HFFc6 (cell line): ENCODE results near the gene CFAP74. TPM values are rescaled to one million over a fixed set of nuclear protein-coding genes. Genes with fewer than 3 reads are reported as not detected.

Experiments
- DNase-seq: peaks from one replicate; pipeline ENCODE4 v3.0.0-alpha.2; 2018
- H3K27ac Mint-ChIP-seq: 2 replicates; pipeline ENCODE4 v1.8.0; 2020; ENCODE audit warnings: mild to moderate bottlenecking, mixed read lengths
- H3K27me3 Mint-ChIP-seq: 2 replicates; pipeline ENCODE4 v1.8.0; 2021; ENCODE audit warnings: mild to moderate bottlenecking, moderate library complexity, mixed read lengths; ENCODE audit not compliant: insufficient read depth
- H3K36me3 Mint-ChIP-seq: 2 replicates; pipeline ENCODE4 v1.8.0; 2021; ENCODE audit warnings: low read depth, mixed read lengths
- H3K4me1 Mint-ChIP-seq: 2 replicates; pipeline ENCODE4 v1.8.0; 2020; ENCODE audit warnings: low read depth, mixed read lengths
- H3K4me3 Mint-ChIP-seq: 2 replicates; pipeline ENCODE4 v1.8.0; 2020; ENCODE audit warnings: mild to moderate bottlenecking, moderate library complexity, mixed read lengths
- H3K9me3 Mint-ChIP-seq: 2 replicates; pipeline ENCODE4 v1.8.0; 2020; ENCODE audit warnings: mild to moderate bottlenecking, mixed read lengths
- total RNA-seq, 6 experiments: library from RNA; stranded (reverse); fragmentation: NEBNext Ultra II Directional; extraction: Animal tissue kit (Norgen Biotek cat#: 25700); gene quantifications; 2 replicates in 1 of 6; 3 replicates in 5 of 6; pipeline ENCODE4 v1.2.3, GENCODE V29; 2021
- TF ChIP-seq, protein P1 (sequence below): fragments of 200-600 bp; sonication (generic); IDR thresholded peaks from 2 replicates; pipeline ENCODE4 v1.5.0; 2021; ENCODE audit warnings: antibody characterized with exemption, mild to moderate bottlenecking

CFAP74 gene
- total RNA-seq, 6 experiments from 2014 or later = not detected

DNA sequence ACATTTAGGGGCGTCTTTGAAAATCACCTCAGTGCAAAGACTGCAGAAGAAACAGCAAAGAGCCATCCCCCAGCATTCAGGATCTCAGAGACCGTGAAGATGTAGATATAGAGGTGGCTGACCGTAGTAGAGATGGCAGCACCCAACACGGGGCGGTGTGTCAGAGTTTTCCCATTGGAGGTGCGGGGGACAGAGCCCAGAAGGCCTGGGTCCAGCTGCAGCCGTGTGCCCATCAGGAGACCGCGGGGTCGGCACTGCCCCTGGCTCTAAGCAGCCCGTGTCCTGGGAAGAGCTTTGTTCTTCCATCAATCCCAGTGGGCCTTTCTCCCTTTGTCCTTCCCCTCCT, 16.7 kb upstream of the CFAP74 start:
- Mint-ChIP-seq H3K4me3 (no peak overlapping the region), H3K9me3 (no peaks in the 10 kb centered on the region), H3K27ac (no peak overlapping the region), H3K4me1 (0 out of 2 replicates have a peak, but pooled peaks cover 5% of the 10 kb centered on the region), H3K27me3 (peaks cover 64% of the 10 kb centered on the region), H3K36me3 (no peaks in the 10 kb centered on the region; the same call in 1 of the 2 replicates)
- TF ChIP-seq, protein P1, sequence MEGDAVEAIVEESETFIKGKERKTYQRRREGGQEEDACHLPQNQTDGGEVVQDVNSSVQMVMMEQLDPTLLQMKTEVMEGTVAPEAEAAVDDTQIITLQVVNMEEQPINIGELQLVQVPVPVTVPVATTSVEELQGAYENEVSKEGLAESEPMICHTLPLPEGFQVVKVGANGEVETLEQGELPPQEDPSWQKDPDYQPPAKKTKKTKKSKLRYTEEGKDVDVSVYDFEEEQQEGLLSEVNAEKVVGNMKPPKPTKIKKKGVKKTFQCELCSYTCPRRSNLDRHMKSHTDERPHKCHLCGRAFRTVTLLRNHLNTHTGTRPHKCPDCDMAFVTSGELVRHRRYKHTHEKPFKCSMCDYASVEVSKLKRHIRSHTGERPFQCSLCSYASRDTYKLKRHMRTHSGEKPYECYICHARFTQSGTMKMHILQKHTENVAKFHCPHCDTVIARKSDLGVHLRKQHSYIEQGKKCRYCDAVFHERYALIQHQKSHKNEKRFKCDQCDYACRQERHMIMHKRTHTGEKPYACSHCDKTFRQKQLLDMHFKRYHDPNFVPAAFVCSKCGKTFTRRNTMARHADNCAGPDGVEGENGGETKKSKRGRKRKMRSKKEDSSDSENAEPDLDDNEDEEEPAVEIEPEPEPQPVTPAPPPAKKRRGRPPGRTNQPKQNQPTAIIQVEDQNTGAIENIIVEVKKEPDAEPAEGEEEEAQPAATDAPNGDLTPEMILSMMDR = no peak
- no peak for DNase-seq

GRCh38 chr1:2019571-2020309, 16.2 kb upstream of the CFAP74 start:
- no peaks in the 10 kb centered on the region for H3K9me3 Mint-ChIP-seq
- H3K4me1 Mint-ChIP-seq = 0 out of 2 replicates have a peak, but pooled peaks cover 5% of the 10 kb centered on the region
- no peak overlapping the region for H3K27ac Mint-ChIP-seq
- no peak for DNase-seq
- no peaks in the 10 kb centered on the region; the same call in 1 of the 2 replicates for H3K36me3 Mint-ChIP-seq
- no peak overlapping the region for H3K4me3 Mint-ChIP-seq
- H3K27me3 Mint-ChIP-seq = peaks cover 69% of the 10 kb centered on the region
- TF ChIP-seq, protein P1 = no peak

DNA sequence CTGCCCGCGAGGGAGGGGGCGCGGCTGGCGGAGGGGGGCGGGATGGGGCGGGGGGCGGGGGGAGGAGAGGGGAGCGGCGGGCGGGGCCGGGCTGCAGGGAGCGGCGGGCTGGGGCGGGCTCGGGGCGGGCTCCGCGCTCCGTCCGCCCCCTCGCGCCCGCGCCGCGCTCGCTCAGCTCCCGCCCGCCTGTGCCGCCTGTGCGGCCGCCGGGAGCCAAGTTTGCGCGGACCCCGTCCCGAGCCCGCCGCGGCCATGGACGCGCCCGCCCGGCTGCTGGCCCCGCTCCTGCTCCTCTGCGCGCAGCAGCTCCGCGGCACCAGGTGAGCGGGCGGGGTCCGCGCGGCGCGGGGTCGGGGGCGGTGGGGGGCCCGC, 15.6 kb upstream of the CFAP74 start, which contains the start of gene GABRD:
TSS of gene GABRD (plus strand) at position 174 of the 372 bp plus-strand sequence. CDS start at position 253, 79 bp downstream.
- H3K4me1 Mint-ChIP-seq = 0 out of 2 replicates have a peak, but pooled peaks cover 5% of the 10 kb centered on the region
- no peak within 1 kb of the TSS for H3K27ac Mint-ChIP-seq
- no peaks in the 10 kb centered on the region; the same call in 1 of the 2 replicates for H3K36me3 Mint-ChIP-seq
- no peak within 1 kb of the TSS for H3K4me3 Mint-ChIP-seq
- no peaks in the 10 kb centered on the region for H3K9me3 Mint-ChIP-seq
- DNase-seq = no peak
- TF ChIP-seq, protein P1 = no peak
- peaks cover 75% of the 10 kb centered on the region for H3K27me3 Mint-ChIP-seq

GRCh38 chr1:2018217-2019171, 14.9 kb upstream of the CFAP74 start:
- TF ChIP-seq, protein P1 = no peak
- no peak for DNase-seq
- no peak overlapping the region for H3K4me3 Mint-ChIP-seq
- no peaks in the 10 kb centered on the region; the same call in 1 of the 2 replicates for H3K36me3 Mint-ChIP-seq
- no peaks in the 10 kb centered on the region for H3K9me3 Mint-ChIP-seq
- H3K4me1 Mint-ChIP-seq = 0 out of 2 replicates have a peak, but pooled peaks cover 5% of the 10 kb centered on the region
- H3K27me3 Mint-ChIP-seq = peaks cover 76% of the 10 kb centered on the region
- no peak overlapping the region for H3K27ac Mint-ChIP-seq

DNA sequence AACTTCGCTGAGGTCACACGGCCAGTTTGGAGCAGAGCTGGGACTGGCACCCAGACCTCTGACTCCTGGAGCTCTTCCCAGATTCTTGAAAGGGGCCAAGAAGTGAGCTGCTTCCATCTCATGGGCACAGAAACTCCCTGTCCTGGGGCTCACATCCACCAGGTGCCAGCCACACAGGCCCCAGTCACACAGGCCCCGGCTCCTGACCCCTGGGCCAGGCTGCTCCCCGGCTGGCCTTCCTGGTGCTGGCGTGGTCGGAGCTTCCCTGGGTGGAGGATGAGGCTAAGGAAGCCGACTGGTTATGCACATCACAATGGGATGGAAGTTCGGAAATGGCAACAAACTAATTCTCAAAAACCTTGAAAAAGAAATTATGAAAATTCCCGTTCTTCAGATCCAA, 12.5 kb upstream of the CFAP74 start:
- no peaks in the 10 kb centered on the region; the same call in 1 of the 2 replicates for H3K36me3 Mint-ChIP-seq
- H3K27me3 Mint-ChIP-seq = peaks cover 72% of the 10 kb centered on the region

More for the DNA sequence above, 12.5 kb upstream of the CFAP74 start:
- Mint-ChIP-seq H3K4me3 (no peak overlapping the region), H3K9me3 (no peaks in the 10 kb centered on the region), H3K27ac (no peak overlapping the region), H3K4me1 (0 out of 2 replicates have a peak, but pooled peaks cover 5% of the 10 kb centered on the region)
- TF ChIP-seq, protein P1 = no peak
- DNase-seq = no peak
